Jurkat, Clone E6-1 (cell line): ENCODE results near the gene TXLNA.
A peak's percentile ranks its signal among the peaks of the same experiment; 100 is the strongest.

ENCODE experiments used
- DNase-seq: peaks from one replicate; pipeline ENCODE4 v3.0.0-alpha.2; 2011; ENCODE audit warnings: low read depth, low spot score
- H3K4me3 ChIP-seq: 2 replicates; pipeline ENCODE4 v1.5.1; 2011; ENCODE audit warnings: mild to moderate bottlenecking, low read length, control low read depth, moderate library complexity

The TXLNA gene

DNA sequence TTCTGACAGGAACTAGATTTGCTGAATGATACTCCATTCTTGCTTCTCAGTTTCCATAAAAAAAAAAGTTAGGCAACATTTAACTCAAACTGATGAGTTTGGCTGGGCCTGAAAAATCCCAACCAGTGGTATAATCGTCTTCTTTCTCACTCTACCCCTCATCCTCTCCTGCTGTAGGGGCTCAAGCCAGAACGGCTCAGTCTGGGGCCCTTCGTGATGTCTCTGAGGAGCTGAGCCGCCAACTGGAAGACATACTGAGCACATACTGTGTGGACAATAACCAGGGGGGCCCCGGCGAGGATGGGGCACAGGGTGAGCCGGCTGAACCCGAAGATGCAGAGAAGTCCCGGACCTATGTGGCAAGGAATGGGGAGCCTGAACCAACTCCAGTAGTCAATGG is 1.6 kb downstream of the TXLNA start:
- no peak for DNase-seq
- H3K4me3 ChIP-seq: peak overlapping the region; percentile 84

DNA sequence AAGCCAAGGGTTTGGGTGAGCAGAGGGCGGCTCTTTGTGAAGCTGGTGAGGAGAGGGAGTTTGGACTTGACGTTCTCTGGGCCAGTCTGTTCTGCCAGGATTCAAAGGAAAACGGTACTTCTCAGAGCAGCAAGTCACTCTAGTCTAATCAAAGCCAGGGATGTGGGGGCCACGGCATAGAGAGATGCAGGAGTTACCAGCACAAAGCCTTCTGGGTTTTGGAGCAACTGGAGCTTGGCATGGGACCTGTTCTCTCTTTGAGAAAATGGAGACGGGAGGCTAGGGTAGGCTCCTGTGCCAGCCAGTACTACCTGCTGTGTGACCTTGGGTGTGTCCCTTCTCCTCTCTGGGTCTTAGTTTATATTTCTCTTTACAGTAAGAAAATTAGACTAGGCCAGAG is 2.1 kb downstream of the TXLNA start:
- no peak overlapping the region for H3K4me3 ChIP-seq
- no peak for DNase-seq

DNA sequence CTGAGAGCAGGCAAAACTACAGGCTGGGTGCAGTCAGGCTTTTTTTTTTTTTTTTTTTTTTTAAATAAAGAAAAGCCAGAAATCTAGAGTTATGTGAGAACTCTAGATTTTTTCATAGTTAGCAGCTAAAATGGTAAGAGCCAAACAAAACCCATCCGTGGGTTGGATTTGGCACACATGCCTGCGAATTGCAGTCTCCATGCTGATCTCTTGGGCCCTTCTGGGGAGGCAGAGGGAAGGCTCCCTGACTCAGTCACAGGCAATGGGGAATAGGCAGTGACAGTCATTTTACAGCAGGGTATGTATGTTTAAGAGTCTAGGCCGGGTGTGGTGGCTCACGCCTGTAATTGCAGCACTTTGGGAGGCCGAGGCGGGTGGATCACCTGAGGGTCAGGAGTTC is 2.6 kb downstream of the TXLNA start:
- DNase-seq: no peak
- no peak overlapping the region for H3K4me3 ChIP-seq

GRCh38 chr1:32184650-32185049 is 5.2 kb downstream of the TXLNA start:
- no peak overlapping the region for H3K4me3 ChIP-seq
- no peak for DNase-seq

- H3K4me3 ChIP-seq: no peak overlapping the region
- no peak for DNase-seq
Measured at GRCh38 chr1:32186077-32186476, 6.6 kb downstream of the TXLNA start.

GRCh38 chr1:32186491-32186890 is 7.0 kb downstream of the TXLNA start:
- H3K4me3 ChIP-seq: no peak overlapping the region
- no peak for DNase-seq

DNA sequence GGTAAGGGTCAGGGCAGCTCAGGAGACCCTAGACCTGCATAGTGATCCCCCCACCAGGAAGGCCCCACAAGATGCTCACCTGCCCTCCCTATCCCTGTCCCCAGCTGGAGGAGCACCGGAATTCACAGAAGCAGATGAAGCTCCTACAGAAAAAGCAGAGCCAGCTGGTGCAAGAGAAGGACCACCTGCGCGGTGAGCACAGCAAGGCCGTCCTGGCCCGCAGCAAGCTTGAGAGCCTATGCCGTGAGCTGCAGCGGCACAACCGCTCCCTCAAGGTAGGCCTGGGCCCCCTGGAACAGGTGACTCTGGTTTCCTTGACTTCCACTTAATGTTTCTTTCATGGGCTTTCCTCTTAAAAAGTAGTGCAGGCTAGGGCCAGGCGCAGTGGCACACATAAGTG is 8.4 kb downstream of the TXLNA start:
- no peak for DNase-seq
- no peak overlapping the region for H3K4me3 ChIP-seq

- no peak for DNase-seq
- no peak overlapping the region for H3K4me3 ChIP-seq
Measured at GRCh38 chr1:32192220-32192948, 12.9 kb downstream of the TXLNA start.

- DNase-seq: no peak
- no peak overlapping the region for H3K4me3 ChIP-seq
Measured at GRCh38 chr1:32194984-32195383, 15.5 kb downstream of the TXLNA start.

GRCh38 chr1:32195531-32195930 is 16.1 kb downstream of the TXLNA start:
- DNase-seq: no peak
- no peak overlapping the region for H3K4me3 ChIP-seq

GRCh38 chr1:32195972-32196823 is 16.7 kb downstream of the TXLNA start:
- H3K4me3 ChIP-seq: no peak overlapping the region
- peak; percentile 71 for DNase-seq

DNA sequence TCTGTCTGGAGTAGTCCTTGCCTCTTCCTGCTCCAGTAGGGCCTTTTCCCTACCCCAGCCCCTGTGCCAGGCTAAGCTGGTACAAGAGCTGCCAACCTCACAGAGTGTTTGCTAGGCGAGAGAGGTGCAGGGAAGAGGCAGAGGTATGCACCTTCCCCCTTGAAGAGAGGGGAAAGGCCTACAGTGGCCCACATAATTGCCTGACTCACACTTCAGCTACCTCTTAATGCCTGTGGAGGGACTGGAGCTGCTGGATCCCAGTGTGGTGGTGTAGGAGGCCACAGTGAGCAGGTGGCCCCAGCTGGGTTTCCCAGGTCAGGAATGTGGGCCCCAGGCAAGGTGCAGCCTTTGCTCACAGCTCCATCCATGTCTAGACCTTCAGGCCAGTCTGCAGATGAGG is 17.6 kb downstream of the TXLNA start:
- no peak for DNase-seq
- H3K4me3 ChIP-seq: no peak overlapping the region

DNA sequence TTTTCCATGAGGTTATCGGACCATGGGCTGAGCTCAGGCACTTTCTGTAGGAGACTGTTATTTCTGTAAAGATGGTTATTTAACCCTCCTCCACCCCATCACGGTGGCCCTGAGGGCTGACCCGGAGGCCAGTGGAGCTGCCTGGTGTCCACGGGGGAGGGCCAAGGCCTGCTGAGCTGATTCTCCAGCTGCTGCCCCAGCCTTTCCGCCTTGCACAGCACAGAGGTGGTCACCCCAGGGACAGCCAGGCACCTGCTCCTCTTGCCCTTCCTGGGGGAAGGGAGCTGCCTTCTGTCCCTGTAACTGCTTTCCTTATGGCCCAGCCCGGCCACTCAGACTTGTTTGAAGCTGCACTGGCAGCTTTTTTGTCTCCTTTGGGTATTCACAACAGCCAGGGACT is 18.4 kb downstream of the TXLNA start:
- DNase-seq: no peak
- no peak overlapping the region for H3K4me3 ChIP-seq

DNA sequence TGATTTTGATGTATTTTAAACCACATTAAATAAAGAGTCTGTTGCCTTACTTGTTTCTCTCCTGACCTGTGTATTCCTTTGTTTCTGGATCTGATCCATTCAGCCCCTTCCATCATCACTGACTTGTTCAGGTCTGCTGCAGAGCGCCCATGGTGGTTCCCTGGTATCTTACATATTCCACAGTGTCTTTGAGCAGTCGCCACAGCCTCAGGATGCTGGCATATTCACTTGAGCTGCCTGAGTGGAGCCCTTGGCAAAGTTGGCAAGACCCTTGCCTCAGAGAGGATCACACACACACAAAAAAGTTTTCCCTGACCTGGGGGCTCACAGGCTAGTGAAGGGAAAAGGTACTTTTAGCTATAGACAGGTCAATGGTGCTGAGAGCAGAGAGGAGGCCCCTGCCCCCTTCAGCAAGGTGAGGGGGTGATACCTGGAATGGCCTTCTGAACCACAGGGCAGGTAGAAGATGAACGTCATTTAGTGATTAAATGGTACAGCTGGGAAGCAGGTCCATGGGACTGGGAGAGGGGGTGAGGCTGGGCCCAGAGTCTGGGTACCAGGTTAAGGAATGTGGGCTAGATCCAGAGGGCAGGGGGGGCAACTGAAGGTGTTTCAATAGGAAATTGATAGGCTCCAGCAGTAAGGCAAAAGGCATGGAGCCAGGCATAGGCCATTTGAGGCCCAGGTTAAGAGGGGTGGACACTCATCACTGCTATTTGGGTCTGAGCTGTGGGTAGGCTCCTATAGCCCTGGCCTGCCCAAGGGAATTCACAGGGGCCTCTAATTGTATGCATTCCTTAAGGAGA is 19.0 kb downstream of the TXLNA start:
- no peak for DNase-seq
- H3K4me3 ChIP-seq: no peak overlapping the region

GRCh38 chr1:32199043-32199716 is 19.7 kb downstream of the TXLNA start:
- no peak overlapping the region for H3K4me3 ChIP-seq
- no peak for DNase-seq

DNA sequence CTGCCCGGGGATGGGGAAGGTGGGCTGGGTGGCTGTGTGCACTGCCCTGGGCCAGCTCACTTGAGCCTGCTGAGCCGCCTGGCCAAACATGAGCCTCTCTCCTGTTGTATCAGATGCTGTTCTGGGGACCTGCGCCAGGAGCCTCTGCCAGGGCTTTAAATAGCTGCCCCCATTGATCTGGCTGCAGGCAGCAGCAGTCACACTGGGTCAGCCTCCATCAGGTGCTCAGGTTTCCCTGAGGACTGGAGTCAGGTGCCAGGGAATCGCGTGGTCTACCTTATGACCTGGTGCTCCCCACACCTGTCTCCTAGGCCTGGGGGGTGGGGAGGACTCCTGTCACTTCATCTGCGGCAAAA is 20.2 kb downstream of the TXLNA start:
- no peak for DNase-seq
- peak overlapping the region; percentile 77; the same call in 1 of the 2 replicates for H3K4me3 ChIP-seq

GRCh38 chr1:32200226-32201010 is 20.9 kb downstream of the TXLNA start, which contains the start of gene CCDC28B:
CCDC28B (plus strand) TSS chr1:32200595; CDS start chr1:32201936, 1,341 bp downstream.
- DNase-seq: peak; percentile 54
- peak within 1 kb of the TSS; percentile 77 for H3K4me3 ChIP-seq

- peak; percentile 80 for DNase-seq
- peak overlapping the region; percentile 77 for H3K4me3 ChIP-seq
Measured at GRCh38 chr1:32201011-32201855, 21.8 kb downstream of the TXLNA start.
